Fibroblast of peridontal ligament (primary cell): Measurements from ENCODE around the gene ERC1.
A peak's percentile ranks its signal among the peaks of the same experiment; 100 is the strongest.

Experiments
- DNase-seq: peaks from one replicate; pipeline ENCODE4 v3.0.0-alpha.2; 2010; ENCODE audit errors: extremely low read depth

ERC1 gene

DNA sequence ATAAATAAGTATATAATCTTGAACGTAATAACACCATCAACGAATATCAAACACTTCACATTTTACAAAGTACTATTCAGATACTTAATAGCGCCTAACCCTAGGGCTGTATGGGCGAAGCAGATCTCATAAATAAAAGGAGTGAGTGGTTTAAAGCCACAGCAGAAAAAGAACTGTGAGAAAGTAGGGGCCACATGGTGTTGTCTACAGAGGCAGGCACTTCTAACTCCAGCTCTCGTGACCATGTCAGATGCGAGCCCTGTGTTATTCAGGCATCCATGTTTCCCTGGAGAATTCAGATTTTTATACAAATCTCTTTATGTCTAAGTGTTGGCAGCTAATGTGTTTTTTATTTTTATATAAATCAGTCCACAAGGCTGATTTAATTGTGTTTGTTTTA lies 391.1 kb downstream of the ERC1 start:
- no peak for DNase-seq

DNA sequence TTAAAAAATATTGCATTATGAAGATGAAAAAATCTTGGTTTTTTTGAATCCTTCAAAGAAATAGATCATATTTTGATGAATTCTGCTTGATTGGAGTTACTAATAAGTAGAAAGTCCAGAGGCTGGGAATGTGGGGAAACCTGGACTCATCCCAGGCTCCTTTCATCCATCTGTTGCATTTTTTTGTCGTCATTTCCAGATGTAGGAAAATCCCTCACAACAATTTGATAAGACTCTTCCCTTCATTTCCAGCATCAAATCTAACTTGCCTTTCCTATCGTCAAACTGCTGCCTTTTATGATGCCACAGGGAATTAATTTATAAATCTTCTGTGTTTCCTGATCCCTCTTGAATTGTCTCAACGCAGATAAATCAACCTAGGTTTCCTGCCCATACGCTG lies 391.8 kb downstream of the ERC1 start:
- no peak for DNase-seq

DNA sequence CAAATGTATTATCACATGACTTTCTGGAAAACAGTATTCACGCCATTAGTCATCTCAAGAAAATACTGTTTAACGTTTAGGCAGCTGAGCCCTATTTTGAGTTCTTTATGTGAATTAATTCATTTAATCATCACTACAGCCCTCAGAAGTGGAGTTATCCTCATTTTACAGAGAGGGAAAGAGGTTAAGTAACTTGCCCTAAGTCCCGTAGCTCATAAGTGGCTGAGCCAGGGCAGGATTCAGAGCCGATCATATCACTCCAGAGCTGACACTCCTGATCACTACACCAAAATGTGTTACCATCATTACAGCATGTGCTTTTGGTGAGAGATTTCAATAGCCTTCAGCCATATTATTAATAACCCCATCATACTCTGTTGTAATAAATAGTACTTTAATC lies 392.7 kb downstream of the ERC1 start:
- DNase-seq, result no peak

DNA sequence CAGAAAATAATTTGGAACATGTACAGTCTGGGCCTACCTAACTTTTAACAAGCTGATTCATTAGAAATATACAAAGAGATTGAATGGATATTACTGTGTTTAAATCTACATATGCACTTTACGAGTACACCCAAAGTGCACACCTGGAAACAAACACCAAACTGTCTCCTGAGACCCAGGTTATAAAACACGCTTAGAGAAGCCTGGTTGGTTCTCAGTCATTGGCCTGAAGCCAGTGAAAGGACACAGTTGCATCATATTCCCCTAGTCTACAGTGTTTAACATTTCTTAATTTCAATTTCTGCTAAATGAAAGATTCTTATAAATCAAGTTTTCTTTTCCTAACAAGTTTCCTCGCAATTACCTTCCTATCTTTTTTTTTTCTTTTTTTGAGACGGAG lies 393.9 kb downstream of the ERC1 start:
- no peak for DNase-seq

DNA sequence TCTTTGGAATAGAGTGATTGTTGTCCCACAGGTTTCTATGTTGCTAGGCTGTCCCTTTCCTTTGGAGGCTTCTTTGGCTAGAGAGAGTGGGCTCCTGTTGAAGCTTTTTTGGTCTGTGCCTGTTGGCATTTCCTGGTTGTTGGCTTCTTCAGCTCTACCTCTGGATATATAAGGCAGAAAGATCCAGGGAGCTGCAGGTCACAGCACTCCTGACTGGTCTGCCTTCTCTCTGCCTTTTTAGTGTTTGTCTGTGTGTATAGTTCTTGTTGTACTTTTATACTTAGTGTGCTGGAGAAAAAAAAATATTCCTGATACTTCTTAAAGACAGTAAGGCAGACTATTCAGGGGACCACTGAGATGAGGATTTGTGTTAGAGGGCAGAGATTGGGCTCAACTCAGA lies 400.7 kb downstream of the ERC1 start:
- DNase-seq, result no peak

DNA sequence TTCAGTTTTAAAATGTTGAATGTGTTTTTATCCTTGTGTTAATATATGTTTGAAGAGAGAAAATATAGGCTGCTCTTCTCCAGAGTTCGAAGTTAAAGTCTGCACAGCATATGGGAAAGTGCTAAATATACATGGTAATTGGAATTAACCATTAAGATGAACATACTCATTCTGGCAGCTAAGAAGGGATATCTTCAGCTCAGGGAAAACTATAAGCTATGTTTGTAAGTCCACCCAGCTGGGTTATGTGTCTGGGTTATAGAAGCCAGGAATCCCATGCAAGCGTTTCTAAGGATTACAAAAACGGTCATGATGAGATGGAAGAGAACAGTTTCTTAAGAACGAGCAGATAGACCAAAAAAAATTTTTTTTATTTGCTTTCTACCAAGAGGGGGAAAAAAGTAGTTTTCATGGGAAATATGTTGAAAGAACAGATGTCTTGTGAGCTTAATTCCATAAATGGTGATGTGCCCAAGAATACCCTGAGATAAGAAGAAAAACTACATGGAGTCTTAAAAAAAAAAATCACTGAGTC lies 404.5 kb downstream of the ERC1 start:
- DNase-seq, result no peak

DNA sequence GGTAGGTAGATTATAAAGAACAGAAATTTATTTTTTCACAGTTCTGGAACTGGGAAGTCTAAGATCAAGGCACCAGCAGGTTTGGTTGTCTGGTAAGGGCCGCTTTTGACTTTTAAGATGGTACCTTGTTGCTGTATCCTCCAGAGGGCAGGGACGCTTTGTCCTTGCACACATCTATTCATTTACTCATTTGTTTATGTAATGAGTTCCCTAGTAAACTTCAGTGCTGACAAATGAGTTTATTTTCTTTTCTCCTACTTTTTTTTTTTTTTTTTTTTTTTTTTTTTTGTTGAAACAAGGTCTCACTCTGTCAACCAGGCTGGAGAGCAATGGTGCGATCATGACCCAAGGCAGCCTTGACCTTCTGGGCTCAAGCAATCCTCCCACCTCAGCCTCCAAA lies 407.6 kb downstream of the ERC1 start:
- peak; percentile 39 for DNase-seq

DNA sequence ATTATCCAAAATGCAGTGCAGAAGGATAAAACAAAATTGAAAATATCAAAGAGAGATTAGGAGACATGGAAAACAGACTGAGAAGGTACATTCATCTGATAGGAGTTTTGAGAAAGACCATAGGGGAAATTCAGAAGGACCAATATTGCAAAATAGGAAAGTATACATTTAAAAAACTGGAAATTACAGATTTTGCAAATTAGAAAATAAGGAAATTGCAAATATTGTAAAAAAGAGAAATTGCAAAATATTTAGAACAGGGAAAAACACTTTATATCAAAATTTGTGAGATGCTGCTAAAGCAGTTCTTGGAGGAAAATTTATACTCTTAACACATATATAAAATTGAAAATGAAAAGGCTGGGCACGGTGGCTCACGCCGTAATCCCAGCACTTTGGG lies 410.9 kb downstream of the ERC1 start:
- no peak for DNase-seq

DNA sequence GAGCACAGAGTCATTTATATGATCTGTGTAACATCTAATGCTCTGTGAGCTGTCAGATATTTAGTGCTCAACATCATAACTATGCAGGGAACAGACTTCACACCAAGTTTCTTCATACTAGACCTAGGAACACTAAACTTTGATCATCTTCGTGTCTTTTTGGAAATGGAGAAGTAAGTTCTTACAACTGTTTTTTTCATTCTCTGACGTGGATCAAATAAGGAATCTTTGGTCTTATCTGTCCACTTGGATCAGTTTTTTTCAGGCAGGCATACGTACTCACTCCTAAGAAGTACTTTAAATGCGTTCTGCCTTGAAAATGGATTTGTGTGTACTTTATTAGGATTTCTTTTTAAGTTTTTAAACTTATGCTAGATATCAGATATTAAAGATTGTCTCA lies 412.4 kb downstream of the ERC1 start:
- no peak for DNase-seq

DNA sequence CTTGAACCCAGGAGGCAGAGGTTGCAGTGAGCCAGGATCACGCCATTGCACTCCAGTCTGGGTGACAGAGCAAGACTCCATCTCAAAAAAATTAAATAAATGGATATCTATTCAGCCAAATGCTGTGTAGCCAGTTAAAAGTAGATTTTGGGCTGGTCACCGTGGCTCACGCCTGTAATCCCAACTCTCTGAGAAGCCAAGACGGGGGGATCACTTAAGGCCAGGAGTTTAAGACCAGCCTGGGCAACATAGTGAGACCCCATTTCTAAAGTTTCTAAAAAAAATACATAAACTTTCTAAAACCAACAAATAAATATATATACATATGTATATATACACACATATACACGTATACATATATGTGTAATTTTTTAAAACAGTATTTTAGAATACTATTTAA lies 414.6 kb downstream of the ERC1 start:
- no peak for DNase-seq

DNA sequence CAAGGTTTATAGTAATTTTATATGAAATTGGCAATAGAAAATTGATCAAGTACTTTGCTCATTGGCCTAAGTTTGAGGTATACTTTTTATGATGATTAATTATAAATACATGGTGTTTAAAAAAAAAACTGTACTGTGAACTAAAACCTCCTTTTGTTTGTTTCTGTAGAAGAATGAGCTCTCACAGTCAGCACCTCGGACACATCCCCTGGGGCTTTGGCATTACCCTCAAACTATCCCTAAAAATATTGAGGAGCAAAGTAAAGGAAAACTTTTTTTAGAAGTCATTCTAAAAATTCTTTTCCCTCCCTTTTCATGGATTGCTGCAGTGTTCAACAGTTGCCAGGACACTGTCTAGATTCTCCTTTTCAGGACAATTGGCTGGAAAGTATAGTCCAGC lies 419.8 kb downstream of the ERC1 start:
- no peak for DNase-seq

DNA sequence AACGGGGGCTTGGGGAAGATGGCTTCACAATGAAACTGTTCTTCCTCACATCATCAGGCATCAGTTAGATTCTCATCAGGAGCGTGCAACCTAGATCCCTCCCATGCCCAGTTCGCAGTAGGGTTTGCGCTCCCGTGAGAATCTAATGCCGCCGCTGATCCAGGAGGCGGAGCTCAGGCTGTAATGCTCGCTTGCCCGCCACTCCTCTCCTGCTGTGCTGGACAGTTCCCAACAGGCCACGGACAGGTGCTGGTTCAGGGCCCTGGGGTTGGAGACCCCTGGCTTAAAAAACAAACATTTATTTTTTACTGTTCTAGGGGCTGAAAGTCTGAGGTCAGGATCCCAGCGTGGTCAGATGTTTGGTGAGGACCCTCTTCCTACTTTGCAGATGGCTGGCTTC lies 422.9 kb downstream of the ERC1 start:
- DNase-seq, result no peak

DNA sequence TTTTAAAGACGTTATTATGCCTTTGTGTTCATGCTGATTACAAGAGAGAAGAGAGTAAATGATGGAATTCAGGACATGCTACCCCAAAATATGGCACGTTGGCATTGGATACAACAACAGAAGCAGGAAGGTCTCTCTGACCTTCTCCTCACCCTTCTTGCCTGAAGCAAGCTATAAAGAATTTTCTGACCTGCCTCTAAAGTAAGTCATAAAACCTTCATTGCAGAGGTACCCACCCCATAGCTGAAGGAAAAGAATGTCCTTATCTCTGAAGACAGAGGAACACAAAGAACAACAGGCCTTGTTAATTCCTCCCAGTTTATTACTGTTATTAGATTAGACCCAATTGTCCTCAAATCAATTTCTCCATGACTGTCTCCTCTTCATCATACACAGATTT lies 427.1 kb downstream of the ERC1 start:
- no peak for DNase-seq

DNA sequence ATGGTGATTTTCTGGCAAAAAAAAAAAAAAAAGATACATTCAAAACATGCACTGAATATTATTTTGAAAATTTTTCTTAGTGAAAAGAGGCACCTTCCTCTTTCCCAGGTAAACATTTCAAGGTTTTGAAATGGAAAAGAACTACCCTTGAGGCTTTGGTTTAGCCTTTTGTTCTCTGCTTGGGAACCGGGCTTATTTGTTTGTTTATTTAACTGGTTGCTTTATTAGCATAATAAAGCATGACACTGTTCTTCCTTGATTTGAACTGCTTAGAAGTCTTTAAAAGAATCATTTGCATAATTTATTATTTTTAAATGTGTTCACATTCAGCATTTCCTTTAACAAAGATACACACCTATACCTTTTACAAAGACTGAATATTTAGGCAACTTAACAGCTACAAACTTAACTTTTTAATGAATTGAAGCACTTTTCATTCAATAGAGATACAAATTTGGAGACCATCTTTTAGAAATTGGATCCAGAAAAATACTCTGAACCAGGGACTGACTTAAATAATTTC lies 428.9 kb downstream of the ERC1 start:
- no peak for DNase-seq

DNA sequence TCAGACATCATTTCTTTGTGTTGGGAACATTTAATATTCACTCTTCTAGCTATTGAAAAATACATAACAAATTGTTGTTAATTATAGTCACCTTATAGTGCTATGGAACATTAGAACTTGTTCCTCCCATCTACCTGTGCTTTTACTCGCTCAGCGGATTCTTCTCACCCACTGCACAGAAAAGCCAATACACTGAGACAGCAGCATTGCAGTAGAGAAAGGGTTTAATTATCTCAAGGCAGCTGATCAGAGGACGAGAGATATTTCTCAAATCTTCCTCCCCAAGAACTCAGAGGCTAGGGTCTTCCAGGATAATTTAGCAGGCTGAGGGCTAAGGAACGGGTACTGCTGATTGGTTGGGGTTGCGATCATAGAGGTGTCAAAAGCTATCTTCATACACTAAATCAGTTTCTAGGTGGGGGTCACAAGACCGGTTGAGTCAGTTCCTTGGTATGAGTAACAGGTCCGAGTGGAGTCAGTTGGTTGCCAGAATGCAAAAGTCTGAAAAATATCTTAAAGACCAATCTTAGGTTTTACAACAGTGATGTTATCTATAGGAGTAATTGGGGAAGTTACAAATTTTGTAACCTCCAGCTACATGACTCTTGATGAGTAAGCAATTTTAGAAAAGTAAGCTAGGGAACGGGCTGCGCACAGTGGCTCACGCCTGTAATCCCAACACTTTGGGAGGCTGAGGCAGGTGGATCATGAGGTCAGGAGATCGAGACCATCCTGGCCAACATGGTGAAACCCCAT lies 430.2 kb downstream of the ERC1 start:
- DNase-seq, result no peak

DNA sequence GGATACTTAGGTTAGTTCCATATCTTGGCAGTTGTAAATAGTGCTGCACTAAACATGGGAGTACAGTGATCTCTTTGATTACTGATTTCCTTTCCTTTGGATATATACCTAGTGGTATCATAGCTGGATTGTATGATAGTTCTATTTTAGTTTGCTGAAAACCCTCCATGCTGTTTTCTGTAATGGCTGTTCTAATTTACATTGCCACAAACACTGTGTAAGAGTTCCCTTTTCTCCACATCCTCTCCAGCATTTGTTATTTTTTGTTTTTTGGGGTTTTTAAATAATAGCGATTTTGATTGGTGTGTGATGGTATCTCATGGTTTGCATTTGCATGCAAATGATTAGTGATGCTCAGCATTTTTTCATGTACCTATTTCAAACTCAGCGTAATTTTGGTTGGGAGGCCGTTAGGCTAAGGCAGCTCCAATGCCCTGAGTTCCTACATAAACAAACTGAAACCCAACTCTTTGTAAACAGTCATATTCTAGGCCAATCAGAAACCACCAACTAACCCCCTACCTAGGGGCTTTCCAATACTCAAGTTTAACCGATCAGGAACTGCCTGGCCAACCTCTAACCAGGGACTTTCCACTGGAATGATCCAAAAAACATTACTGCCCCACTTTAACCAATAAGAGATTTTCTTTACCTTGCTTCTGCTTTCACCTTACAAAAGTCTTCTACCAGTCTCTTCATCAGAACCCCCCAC lies 431.7 kb downstream of the ERC1 start:
- DNase-seq, result no peak

DNA sequence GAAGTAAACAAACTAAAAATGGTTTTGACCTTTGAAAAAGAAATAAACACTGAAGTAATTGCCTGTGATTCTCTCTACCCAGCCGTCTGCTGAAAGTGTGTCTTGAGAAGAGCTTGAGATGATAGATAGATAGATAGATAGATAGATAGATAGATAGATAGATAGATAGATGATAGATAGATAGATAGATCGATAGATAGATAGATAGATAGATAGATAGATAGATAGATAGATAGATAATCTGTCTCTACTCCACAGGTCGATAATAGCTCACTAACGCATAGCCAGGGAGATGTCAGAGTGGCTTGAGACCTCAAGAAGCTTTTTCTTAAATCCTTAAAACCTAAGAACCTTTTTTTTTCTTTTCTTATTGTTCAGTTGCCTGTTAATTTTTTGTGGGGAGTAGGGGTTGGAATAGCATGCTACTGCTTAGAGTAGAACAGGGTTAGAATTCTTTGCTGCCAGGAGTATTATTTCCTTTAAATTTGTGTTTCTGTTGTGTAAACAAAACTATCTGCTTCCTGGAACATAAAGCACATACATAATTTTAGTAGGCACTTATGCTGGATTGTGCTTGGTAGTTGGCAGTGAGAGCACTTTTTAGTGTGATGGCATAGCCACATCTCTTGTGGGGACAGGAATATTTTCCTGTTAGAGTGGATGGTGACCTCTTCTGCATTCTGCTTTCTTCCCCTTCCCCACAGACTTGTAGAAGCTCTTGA lies 433.8 kb downstream of the ERC1 start:
- no peak for DNase-seq

DNA sequence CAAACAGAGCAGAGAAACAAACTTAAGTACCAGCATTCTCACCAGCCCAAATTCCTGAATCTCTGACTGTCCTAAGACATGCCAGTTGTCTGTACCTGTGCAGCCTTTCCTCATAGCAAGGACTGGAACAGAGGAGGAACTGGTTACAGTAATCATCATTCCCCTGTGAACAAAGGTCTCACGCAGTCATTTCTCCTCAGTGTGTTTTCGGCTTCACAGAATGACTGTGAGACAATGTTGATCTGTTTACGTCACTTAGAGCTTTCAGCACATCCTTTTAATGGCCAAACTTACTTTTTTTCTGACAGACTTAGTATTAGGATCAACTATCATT lies 434.3 kb downstream of the ERC1 start:
- no peak for DNase-seq

DNA sequence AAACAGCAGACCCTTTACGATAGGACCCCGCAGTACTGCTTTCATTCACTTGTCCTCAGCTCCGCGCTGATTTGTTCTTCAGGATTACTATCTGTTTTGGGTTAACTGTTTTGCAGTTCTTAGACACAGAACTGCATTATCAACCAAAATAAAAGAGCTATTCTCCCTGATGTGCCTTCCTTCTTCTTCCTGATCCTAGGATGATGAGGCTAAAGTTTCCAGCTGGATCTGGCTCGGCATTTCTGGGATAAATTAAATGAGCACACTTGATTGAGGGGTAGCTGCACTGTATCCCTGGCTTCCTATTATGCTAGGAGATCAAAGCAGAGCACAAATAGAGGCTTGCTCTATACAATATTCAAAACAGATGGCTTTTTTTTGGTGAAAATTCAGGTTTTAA lies 437.6 kb downstream of the ERC1 start:
- DNase-seq, result peak; percentile 18

DNA sequence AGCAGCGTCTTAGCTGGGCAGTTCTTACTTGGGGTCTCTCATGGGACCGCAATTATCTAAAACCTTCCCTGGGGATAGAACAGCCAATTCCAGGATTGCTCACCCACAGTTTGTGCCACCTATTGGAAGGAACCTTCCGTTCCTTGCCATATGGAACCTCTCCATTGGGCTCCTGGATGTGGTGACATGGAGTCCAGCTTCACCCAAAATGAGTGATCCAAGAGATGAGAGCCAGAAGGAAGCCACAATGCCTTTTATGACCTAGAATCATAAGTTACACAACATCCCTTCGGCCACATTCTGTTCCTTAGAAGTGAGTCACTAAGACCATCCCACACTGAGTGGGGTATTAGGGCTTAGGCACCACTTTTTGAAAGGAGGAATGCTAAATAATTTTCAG lies 439.0 kb downstream of the ERC1 start:
- peak; percentile 83 for DNase-seq

DNA sequence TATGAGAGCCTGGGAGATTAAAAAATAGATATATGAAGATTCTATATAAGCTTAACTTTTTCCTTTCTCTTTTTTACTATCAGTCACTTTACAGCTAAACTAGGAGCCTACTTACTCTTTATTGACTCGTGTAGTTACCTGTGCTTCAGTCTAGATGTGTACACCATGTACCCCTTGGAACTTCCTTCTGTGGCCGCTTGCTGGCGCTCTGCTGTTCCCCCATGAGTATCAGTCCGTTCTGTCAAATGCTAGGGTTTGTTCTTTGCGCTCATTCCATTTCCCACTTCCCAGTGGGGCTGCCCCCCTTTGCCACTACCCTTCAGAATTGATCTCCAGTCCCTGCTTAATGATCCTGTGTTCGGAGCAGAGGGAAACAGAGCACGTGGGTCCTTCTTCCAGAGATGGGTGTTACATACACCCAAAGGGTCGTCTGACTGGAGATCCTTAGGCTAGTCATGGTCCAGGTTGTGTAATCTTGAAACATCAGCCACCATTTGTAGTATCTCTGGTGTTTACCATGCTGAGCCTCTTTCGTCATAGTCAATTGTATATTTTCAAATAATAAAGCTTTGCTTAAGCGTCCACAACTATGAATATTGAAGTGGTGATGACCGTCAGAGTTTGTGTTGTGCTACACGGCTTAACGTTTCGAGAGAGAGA lies 443.4 kb downstream of the ERC1 start:
- no peak for DNase-seq

DNA sequence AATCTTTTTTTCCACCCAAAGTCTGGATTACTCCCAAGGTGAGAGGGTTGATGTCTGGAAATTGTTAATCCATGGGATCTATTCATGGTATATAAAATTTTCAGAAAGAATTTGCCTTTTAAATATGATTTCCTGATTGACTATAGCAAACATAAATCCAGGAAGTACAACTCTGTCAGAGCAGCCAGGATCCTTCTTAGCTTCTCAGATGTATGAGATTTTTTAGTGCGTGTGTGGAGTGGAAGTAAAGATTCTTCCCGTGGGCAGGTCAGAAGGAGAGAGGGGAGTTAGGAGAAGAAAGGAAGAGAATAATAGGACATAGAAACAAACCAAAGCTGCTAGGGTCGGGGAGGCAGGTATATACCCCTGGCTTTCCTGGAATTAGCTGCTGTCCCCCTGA lies 444.0 kb downstream of the ERC1 start:
- DNase-seq, result no peak
